HG03342 (cell line): Measurements from ENCODE around the gene SLC34A1.
"Not testable (repeated sequence)": the region's sequence is repeated elsewhere in the genome, so short reads cannot be mapped to it uniquely, and the experiment has no call there.

Experiments
- ATAC-seq: cut with Tn5 transposase; IDR thresholded peaks from one replicate; pipeline ENCODE4 v1.9.1; 2021; ENCODE audit warnings: mild to moderate bottlenecking, moderate library complexity; ENCODE audit not compliant: unreplicated experiment

Gene SLC34A1

DNA sequence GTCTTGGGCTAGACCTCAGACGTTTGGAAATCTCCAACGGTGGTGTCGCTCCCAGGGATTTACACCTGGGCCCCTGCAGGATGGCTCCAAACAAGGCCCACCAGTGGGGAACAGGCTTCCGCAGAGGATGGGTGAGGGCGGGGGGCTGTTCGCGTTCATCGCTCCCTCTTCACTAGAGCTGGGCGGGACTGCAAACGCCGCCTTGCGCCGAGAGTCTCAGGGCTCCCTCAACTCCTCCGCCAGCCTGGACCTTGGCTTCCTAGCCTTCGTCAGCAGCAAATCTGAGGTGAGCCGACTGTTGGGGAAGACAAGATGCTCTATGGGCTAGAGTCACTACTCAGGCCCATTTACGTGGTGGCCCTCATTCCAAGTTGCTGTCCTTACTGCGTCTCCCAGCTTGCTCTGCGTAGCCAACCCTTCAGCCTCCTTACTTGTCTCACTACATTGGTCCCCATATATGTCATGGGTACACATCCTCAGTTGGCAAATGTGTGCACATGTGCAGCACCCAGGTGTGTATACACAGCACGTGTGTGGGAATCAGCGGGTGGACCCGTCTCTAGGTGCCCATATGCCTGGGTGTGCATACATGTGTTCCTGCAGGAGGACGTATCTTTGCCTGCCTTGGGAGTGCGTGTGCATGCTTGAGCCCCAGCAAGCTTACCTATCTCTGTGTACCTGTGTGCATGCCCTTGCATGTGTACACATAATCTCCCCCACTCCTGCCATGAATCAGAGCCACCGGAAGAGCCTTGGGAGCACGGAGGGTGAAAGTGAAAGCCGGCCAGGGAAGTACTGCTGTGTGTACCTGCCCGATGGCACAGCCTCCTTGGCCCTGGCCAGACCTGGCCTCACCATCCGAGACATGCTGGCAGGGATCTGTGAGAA, 16.0 kb upstream of the SLC34A1 start:
- no peak for ATAC-seq

DNA sequence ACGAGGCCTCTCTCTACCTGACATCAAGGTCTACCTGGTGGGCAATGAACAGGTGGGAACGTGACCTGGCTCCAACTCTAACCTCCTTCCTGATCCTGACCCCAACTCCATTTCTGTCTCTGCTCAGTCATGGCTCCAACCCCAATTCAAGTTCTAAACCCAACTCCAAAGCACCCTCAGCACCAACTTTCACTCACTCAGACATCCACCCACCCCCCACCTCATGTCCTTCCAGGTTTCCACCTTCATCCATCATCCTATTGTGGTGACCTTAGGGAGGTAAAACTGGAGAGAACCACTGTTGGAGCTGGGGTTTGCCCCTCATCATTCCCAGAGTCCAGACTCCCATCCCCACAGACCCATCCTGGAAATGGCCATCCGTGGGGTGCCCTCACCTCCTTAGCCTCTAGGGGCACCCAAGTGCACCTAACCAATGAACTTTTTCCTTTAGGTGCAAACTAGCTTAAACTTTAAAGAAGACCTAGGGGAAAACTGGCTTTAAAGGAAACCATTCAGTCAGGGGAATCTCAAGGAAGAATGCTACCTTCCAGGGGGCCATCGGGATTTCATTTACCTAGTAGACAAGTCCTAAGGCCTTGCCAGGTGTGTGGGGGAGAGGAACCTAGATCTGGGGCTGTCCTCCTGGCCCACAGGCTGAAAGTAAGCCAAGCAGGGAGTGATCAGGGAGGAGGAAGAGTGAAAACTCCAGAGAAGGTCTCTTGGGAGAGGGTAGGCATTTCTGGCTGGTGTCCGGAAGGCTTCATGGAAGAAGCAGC, 15.2 kb upstream of the SLC34A1 start:
- ATAC-seq: no peak

DNA sequence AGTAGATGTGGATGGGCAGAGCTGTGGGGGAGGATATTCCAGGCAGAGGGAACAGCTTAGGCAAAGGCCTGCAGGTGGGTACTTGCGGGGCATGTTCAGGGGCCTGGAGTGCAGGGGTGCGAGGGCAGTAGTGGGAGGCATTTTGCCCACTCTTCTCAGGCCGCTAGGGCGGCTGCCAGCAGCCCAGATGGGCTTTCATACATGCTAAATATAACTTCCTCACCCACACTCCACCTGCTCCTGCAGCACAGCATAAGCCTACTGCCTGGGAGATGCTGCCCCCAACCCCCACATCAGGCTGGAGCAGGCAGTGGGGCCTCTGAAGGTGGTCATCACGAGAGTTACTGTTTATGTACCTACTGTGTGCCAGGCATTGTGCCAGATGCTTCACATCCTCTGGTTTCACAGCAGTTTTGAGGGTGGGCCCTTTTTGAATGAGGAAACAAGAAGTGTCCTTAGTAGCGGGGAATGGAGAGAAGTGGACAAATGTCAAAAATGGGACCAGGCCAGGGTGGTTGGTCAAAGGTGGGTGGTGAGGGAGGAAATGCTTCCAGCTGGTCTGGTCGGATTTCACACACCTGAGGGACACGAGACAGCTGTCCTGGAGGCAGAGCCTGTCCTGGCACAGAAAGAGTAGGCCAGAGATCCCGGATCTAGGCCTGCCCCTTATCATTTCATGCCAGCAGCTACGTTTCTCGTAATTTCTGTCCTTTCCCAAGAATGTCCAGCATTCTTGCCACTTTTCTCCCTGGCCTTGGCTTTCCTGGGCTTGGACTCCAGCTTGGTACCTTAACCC, 14.4 kb upstream of the SLC34A1 start:
- no peak for ATAC-seq

DNA sequence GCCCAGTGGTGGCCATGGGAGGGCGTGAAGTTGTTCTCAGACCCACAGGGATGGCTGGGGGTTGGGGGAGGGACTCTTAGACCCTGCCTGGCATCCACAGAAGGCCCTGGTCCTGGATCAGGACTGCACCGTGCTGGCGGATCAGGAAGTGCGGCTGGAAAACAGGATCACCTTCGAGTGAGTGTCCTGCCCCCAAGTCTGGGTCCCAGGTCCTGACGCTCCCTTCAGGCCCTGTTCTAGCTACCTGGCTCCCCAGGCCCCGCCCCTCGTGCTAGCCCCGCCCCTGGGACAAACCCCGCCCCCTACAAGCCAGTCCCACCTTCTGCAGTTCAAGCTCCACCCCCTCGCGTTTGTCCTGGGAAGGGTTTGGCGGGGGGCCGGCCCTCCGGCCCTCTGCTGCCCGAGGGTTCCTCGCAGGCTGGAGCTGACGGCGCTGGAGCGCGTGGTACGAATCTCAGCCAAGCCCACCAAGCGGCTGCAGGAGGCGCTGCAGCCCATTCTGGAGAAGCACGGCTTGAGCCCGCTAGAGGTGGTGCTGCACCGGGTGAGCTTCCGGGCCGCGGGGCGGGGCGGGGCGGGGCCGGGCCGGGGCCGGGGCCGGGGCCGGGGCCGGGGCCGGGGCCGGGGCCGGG, 13.6 kb upstream of the SLC34A1 start:
- ATAC-seq: no peak

DNA sequence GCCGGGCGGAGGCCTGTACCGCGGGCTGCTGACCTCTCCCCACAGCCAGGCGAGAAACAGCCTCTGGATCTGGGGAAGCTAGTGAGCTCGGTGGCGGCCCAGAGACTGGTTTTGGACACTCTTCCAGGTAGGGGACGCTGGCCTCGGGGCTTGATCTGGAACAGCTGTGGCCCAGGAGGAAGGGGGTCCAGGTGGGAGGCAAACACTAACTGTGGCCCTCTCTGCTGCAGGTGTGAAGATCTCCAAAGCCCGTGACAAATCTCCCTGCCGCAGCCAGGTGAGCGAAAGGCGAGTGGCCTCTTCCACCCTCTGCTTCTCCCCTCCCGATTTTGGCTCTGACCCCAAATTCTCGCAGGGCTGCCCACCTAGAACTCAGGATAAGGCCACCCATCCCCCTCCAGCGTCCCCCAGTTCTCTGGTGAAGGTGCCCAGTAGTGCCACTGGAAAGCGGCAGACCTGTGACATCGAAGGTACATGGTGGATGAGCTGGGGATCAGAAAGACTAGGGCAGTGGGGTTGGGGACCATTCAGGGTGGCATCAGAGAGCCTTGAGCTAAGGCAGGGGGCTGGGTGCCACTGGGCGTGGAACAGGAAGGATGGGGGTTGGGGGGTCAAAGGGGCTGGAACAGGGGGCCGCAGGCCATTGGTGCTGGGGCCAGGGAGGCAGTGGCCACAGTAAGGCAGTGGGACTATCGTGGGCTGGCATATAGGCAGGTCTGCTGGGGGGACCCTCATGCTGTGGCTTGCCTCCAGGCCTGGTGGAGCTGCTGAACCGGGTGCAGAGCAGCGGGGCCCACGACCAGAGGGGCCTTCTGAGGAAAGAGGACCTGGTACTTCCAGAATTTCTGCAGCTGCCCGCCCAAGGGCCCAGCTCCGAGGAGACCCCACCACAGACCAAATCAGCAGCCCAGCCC, 12.9 kb upstream of the SLC34A1 start:
- no peak for ATAC-seq

DNA sequence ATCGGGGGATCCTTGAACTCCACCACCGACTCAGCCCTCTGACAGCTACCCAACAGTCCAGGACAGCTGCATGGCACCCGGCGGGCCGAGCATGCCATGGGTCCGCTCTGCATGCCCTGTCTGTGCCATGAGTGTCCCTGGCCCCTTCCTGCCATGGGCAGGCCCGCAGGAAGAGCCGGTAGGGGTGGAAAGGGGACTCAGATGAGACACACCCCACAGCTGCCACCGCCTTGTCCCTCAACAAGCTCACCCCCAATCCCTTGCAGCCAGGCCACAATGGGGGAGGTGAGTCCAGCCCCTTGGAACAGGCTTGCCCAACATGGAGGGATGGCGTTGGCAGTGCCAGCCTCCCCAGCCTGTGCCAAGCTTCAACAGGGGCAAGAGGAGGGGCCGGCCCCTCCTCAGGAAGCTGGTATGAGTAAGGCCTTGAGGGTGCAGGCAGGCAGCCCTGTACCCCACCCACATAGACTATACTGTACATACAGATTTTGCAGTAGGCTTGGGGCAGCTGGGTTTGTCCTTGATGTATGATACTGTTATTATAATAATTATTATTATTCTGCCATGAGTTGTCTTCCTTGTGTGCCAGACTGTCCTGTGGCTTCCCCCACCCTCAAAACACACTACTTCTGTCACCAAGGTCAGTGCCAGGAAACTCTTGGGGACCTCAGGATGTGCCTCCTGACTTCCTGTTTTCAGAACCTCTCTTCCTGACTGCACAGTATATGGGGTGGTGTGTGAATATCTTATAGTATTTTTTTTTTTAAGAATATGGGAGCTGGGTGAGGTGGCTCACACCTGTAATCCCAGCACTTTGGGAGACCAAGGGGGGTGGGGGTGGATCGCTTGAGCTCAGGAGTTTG, 12.0 kb upstream of the SLC34A1 start:
- ATAC-seq: no peak

DNA sequence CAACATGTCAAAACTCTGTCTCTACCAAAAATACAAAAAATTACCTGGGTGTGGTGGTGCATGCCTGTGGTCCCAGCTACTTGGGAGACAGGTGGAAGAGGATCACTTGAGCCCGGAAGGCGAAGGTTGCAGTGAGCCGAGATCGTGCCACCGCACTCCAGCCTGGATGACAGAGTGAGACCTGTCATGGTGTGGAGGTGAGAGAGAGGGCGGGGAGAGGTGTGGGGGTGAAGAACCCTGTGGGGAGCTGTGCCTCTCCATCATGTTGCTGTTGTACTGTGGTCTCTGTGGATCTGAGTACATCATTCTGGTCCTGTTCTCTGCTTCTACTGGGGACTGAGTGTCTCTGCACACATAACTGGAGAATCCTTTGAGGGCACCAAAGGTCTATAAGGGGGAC, 11.3 kb upstream of the SLC34A1 start:
- no peak for ATAC-seq

DNA sequence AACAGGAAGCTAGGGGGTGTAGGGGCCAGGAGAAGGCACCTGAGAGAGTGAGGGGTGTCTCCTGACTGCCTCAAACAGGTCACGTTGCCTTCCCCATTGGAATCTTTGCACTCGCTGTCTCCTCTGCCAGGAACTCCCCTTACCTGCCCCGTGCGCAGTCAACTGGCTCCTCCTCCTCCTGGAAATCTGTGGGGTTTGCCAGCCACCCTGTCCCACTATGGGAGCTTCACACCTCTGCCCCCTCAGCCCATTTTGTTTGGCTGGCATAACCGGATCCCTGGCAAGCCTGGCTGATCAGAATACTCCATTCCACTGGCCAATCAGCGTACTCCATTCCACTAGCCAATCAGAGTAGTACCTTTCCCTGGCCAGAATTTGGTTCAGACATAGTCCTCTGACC, 10.4 kb upstream of the SLC34A1 start:
- no peak for ATAC-seq

DNA sequence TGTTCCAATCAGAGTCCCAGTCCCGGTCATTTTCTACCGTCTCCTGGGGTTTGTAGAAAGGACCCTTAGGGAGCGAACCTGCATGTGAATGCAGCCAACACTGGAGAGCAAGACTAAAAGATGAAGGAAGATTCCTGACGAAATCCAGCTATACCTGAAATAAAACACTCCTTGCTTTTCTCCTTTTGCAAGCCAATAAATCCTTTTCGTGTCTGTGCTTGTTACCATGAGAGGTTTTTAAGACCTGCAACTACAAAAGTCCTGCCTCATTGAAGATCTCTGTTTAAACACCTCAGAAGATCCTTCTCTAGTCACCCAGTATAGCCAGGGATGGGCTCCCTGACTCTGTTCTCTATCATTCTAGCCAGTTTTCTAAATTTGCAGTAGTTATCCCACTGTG, 10.0 kb upstream of the SLC34A1 start:
- no peak for ATAC-seq

DNA sequence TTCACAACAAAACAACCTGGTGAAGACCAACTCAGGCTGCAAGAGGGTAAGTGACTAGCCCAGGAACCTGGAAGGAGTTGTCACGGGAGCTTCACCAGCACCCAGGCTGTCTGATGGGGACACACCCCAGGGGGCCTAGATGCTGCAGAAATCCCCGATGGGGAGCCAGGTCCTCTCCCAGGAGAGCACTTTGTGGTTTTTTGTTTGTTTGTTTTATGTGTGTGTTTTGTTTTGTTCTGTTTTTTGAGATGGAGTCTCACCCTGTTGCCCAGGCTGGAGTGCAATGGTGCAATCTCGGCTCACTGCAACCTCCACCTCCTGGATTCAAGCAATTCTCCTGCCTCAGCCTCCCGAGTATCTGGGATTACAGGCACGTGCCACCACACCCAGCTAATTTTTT, 8.7 kb upstream of the SLC34A1 start:
- not testable (repeated sequence) for ATAC-seq

DNA sequence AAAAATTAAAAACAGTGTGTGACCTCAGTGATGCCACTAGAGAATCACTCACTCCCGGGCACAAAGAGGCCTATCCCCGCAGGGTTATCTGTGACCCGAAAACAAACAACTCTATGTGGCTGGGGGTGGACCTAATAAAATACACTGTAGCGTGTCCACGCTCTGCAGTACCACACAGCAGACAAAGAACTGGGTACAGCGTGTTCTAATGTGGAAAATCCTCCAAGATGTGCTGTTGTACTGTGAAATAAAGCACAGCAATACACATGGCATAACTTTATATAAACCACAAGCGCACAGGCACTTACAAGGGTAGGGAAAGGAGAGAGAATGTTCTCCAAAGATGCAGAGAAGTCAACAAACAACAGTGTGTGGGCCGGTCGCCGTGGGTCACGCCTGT, 8.1 kb upstream of the SLC34A1 start:
- ATAC-seq: no peak

DNA sequence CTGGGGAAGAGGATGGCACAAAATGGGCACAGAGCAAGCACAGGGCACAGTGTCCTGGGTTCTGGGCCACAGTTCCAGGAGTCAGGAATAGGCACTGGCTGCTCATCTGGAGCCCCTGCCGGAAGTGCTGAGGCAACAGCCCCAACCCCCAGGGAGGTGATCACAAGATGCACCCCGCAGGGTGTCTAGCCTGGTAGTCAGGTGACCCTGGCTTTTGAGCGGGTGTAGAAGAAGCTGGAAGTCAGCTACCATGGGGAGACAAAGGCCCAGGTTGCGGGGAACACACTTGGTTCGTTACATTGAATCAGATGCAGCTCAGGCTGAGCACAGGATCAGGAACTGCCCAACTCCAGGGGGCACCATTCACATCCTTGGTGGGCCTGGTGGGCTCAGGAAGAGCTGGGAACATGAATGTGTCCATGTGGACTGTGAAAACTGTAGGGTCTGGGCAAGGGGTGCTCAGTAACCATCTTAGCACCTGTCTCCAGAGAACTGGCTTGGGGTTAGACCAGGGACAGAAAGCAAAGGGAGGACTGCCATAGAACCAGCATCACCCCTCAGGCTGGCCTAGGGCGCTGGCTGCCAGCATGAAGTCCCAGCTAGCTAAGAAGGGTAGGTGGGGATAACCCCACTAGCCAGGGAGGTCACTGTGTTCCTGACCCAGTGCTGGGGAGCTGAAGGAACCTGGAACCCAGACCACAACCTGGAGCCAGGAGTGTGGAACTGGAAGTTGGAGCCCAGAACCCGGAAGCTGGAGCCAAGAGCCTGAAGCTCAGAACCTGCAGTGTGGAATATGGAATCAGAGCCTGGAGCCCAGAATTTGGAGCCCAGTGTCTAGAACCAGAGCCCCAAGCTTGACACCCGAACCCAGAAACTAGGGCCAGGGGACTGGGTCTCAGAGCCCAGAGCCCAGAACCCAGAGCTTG, 6.1 kb upstream of the SLC34A1 start:
- ATAC-seq: no peak

DNA sequence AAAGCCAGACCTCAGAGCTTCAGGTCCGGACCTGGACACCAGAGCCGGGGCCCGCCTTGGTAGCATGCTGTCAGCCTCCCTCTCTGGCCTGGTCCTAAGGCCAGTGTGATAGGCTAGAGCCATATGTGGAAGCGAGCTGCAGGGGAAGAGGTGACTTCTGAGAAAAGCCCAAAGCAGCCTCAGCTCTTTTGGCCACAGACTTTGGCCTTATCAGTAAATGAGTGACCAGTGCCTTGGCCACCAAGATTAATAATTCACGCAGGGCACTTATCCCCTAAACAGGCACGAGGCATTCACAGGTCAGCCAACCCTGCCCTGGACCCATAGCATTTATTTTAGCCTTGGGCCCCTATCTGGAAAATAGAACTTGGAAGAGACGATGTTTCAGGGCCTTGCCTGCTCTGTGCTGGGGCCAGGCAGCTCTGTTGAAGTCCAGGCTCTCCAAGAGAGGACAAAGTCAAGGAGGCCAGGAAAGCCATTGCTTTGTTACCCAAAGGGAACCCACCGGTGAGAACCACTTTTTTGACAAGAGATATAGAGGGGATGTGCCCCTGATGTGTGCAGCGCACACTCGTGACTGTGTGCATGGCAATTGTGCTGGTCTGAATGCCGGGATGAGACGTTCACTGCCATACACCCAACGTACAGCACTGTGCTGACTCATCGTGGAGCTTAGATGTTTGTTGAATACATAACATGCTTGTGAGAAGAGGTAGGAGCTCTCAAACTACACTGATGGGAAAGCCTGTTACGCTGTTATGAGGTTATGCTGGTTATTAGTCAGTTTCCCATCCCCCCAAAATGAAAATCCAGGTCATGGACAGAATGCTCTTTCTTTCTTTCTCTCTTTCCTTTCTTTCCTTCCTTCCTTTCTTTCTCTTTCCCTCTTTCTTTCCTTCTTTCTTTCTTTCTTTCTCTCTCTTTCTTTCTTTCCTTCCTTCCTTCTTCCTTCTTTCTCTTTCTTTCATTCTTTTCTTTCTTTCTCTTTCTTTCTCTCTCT, 5.0 kb upstream of the SLC34A1 start:
- peak; percentile 54 for ATAC-seq

DNA sequence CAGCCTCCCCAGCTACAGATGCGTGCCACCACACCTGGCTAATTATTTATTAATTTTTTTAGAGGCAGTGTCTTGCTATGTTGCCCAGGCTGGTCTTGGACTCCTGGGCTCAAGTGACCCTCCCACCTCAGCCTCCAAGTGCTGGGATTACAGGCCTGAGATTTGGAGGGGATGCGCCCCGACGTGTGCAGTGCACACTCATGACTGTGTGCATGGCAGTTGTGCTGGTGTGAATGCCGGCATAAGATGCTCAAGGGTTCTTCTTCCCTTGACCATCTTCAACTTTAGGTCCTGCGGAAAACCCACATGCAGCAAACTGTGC, 3.5 kb upstream of the SLC34A1 start:
- no peak for ATAC-seq

DNA sequence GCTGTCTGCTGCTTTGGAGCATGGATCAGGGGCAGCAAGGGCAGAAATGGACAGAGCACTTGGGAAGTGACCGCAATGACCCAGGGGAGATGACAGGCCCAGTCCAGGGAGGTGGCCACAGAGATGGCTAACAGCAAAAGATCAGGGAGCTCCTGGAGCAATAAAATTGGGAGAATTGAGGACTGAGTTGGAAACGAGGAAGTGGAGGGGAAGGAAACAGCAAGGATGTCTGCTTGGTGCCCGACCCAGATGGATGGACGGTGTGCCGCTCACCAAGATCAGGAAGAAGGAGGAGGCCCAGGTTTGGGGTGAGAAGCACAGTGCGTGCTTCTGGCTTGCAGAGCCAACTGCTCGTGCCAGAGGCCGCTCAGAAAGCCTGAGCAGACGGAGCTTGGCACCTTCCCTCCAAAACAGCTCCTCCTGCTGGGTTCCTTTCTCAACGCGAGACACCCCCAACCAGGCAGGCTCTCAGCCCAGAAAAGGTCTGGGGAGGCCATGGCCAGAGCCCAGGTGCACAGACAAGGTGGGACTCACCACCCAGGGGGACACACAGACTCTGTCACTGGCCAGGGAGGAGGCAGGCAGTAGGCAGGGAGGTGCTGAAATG, 1.7 kb upstream of the SLC34A1 start:
- no peak for ATAC-seq

DNA sequence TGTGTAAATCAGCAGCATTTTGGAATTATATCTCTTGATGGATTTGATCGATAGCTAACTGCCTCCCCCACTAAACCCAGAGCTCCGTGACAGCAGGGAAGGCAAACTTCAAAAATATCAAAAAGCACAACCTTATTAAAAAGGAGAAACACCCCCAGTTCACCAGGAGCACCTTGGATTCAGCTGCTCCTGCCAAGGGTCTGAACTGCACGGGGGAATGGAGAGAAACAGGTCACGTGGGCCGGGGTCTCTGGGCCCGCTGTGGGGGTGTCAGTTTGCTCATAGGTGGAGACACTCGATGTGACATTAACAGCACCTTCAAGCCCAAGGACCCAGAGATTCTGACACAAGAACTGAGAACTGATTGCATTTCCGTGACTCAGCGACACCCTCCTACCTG, 1.1 kb upstream of the SLC34A1 start:
- ATAC-seq: no peak
